Midbrain (tissue), 1 donor: ENCODE data around the gene POU2F1.

Experiments used
- DNase-seq: peaks from one replicate; lab custom pipeline; 2025; lab: John Stamatoyannopoulos, UW

POU2F1 gene

GRCh38 chr1:167467752-167468151 lies 247.1 kb downstream of the POU2F1 start:
- DNase-seq: no peak

DNA sequence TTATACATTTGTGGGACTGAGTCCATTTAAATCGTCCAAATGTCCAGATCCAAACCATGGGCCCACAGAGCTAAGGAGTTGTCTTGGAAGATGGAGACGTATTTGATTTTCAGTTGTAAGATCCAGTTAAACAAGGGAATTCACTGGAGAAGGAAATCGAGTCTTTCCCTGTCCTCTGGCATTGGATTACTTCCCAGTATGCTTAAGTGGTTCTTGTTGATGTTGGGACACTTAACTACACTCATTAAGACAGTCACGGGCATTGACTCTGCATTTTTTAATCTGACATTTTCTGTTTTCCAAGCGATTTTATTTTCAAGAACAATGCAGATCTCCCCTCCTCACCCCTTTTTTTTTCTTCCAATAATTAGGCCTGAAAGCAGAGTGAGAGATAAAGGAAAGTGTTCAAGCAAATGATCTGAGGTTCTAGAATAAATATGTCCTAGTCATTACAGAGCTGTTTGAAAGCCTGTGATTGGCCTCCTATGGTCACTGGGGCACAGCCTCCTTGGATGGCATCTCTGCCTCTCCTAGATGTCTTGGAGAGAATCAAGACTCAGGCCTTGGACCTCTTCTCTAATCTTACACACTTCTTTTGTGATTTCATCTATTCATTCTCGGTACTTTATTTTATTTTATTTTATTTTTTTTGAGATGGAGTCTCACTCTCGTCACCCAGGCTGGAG lies 248.7 kb downstream of the POU2F1 start:
- no peak for DNase-seq

DNA sequence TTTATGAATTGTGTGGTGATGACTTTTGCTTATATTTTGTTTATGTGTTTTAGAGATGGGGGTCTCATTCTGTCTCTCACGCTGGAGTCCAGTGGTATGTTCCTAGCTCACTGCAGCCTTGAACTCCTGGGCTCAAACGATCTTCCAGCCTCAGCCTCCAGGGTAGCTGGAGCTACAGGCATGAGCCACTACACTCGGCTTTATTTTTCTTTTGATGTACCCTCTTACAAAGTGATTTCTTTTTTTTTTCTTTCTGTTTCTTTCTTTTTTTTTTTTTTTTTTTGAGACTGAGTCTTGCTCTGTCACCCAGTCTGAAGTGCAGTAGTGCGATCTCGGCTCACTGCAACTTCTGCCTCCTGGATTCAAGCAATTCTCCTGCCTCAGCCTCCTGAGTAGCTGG lies 250.9 kb downstream of the POU2F1 start:
- DNase-seq: no peak

DNA sequence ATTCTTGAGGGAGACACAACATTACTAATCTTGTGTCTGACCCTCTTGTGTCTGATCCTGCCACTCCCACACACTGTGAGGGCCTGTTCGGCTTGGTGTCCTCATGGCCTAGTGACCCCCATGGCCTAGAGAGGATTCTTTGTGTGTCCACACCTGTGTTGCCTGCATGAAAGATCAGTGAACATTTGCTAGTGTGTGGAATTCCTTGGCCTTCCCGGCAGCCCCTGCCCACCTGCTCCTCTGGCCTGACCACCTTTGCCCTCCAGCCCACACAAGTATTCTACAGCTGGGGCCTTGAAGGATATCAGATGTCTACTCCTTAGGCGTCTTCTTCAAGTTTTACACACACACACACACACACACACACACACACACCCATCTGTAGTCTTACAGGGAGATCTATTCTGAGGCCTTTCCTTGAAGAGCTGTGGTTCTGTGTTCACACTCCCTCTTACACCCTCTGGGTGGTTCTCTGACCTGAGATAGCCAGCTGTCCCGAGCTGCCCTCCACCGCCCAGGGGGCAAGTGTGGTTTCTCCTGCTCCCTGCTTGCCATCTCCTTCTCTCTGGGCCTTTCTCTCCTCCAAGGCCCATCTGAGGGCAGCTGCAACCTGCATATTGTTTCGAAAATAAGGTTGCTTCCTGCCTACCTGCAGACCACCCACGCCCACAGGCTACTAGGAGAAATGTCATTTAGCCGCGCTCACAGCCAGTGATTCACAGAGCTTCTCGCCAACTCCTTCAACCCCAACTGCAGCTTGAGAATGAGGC lies 252.3 kb downstream of the POU2F1 start:
- no peak for DNase-seq

GRCh38 chr1:167473761-167474160 lies 253.1 kb downstream of the POU2F1 start:
- no peak for DNase-seq

DNA sequence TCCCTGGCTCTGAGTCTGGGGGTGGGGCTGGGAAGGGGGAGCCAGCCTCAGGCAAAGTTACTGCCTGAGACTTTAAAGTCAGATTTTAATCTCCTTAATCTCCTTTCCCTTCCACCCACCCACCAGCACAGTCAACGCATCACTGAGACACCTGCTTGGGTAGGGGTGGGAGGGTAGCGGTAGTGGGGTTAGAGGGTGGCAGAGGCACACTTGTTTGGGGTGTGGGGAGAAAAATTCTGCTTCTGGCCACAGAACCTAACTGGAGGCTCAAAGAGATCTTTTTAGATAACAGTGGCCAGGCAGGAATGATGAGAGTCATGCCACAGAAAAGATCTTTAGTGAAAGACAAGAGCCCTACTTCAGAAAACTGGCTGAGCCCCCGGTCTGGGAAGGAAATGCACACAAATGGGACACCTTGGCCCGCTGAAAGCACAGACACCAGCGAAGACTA lies 253.5 kb downstream of the POU2F1 start:
- no peak for DNase-seq

DNA sequence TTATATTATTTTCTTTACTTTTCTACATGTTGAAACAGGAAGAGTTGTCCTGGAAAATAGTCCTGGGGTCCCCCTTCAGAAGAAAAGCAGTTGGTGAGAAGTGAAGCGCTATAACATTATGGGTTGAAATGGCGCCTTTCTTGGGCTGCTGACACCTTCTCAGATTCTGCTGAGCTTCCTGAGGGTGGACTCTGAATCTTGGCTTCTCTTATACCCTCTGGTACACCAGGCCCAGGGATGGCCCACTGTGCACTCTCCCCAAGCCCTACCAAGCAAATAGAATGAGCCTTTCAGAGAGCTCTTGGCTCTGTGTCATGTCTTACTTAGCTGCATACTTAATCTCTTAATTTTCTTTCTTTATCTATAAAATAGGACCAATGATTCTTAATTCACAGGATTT lies 255.4 kb downstream of the POU2F1 start:
- DNase-seq: no peak
